ENCODE data around the gene GPR22.

GRCh38 chr7:107469929-107470328 is at the start of gene GPR22:
- TF ChIP-seq CTCF (IDR thresholded peaks at IDR 0.05; ENCODE audit: insufficient read depth, low read length) (no peak), POLR2AphosphoS5 (IDR thresholded peaks at IDR 0.05; ENCODE audit: low read depth) (no peak), GABPA (IDR thresholded peaks at IDR 0.05; ENCODE audit: low read depth) (no peak), REST (IDR thresholded peaks at IDR 0.05; ENCODE audit: insufficient replicate concordance, low read depth) (no peak)

Data from HL-60 (cell line).